SK-N-SH (cell line): ENCODE measurements around the gene GAL3ST3. TPM values are rescaled to one million over a fixed set of nuclear protein-coding genes. Genes with fewer than 3 reads are reported as not detected.
A peak's percentile ranks its signal among the peaks of the same experiment; 100 is the strongest.

ENCODE experiments used
- CTCF ChIA-PET: fragments of 300-600, 350-600 bp; formaldehyde crosslinking; extraction: SDS; loops from one replicate; lab custom pipeline; 2021; lab: Yijun Ruan, JAX
- POLR2A ChIA-PET: fragments of 350-600 bp; sonication (Branson Sonifier 250); formaldehyde crosslinking; extraction: SDS; loops from one replicate; lab custom pipeline; 2020; ENCODE audit warnings: antibody characterized with exemption, inconsistent platforms; lab: Yijun Ruan, JAX
- DNase-seq: peaks from one replicate; pipeline ENCODE4 v3.0.0; 2012
- H2AFZ ChIP-seq: fragments of 200-600 bp; sonication (generic); 2 replicates; pipeline ENCODE4 v1.8.1; 2016; ENCODE audit warnings: antibody characterized with exemption, mild to moderate bottlenecking, low read depth
- H3F3A ChIP-seq: fragments of 200-600 bp; sonication (generic); replicated peaks from 2 replicates; pipeline ENCODE3; 2016; ENCODE audit warnings: antibody characterized with exemption, mild to moderate bottlenecking; ENCODE audit not compliant: insufficient read depth
- H3K27ac ChIP-seq, 2 experiments: fragments of 200-500 bp in 1 of 2; fragments of 200-600 bp in 1 of 2; sonication (Bioruptor generic) in 1 of 2; sonication (generic), shearing (Covaris generic) in 1 of 2; 2 replicates each; pipeline versions ENCODE4 v1.5.1 to v1.6.1; 2014 to 2016; ENCODE audit warnings: low read depth in 2 of 2, inconsistent platforms in 1 of 2, low read length in 1 of 2, mild to moderate bottlenecking in 1 of 2, mixed read lengths in 1 of 2
- H3K27me3 ChIP-seq: fragments of 200-600 bp; sonication (generic), shearing (Covaris generic); 2 replicates; pipeline ENCODE4 v1.6.1; 2016; ENCODE audit warnings: mixed run types; ENCODE audit not compliant: insufficient read depth
- H3K36me3 ChIP-seq, 2 experiments: fragments of 200-500 bp in 1 of 2; fragments of 200-600 bp in 1 of 2; sonication (Bioruptor generic) in 1 of 2; sonication (generic) in 1 of 2; replicated peaks in 1 of 2; 2 replicates each; pipeline versions ENCODE3 to v1.5.1; 2014 to 2016; ENCODE audit warnings: low read length in 1 of 2, mild to moderate bottlenecking in 1 of 2; ENCODE audit not compliant: insufficient read depth in 2 of 2, control insufficient read depth in 1 of 2
- H3K4me1 ChIP-seq, 2 experiments: fragments of 200-500 bp in 1 of 2; fragments of 200-600 bp in 1 of 2; sonication (Bioruptor generic) in 1 of 2; sonication (generic), shearing (Covaris generic) in 1 of 2; 2 replicates each; pipeline versions ENCODE4 v1.5.1 to v1.6.1; 2014 to 2016; ENCODE audit warnings: low read depth in 1 of 2, low read length in 1 of 2, mixed run types in 1 of 2; ENCODE audit not compliant: insufficient read depth in 2 of 2, control insufficient read depth in 1 of 2
- H3K4me2 ChIP-seq: fragments of 200-600 bp; sonication (generic), shearing (Covaris generic); 2 replicates; pipeline ENCODE4 v1.6.1; 2017; ENCODE audit warnings: mixed run types
- H3K4me3 ChIP-seq, 2 experiments: fragments of 200-500 bp in 1 of 2; fragments of 200-600 bp in 1 of 2; sonication (Bioruptor generic) in 1 of 2; sonication (generic), shearing (Covaris generic) in 1 of 2; 2 replicates each; pipeline versions ENCODE4 v1.5.1 to v1.8.1; 2014 to 2016; ENCODE audit warnings: low read depth in 2 of 2, inconsistent platforms in 1 of 2, low read length in 1 of 2, mild to moderate bottlenecking in 1 of 2, mixed read lengths in 1 of 2, moderate library complexity in 1 of 2
- H3K79me2 ChIP-seq: fragments of 200-600 bp; sonication (generic); 2 replicates; pipeline ENCODE4 v1.8.1; 2017; ENCODE audit warnings: mild to moderate bottlenecking; ENCODE audit not compliant: insufficient read depth
- H3K9ac ChIP-seq: fragments of 200-600 bp; sonication (generic); 2 replicates; pipeline ENCODE4 v1.6.1; 2017; ENCODE audit warnings: mixed run types
- H3K9me2 ChIP-seq: fragments of 200-600 bp; sonication (generic); 2 replicates; pipeline ENCODE4 v1.6.1; 2017; ENCODE audit warnings: mixed run types
- H3K9me3 ChIP-seq: fragments of 200-600 bp; sonication (generic); 2 replicates; pipeline ENCODE4 v1.6.1; 2017; ENCODE audit warnings: mixed run types, mild to moderate bottlenecking, moderate library complexity
- H4K20me1 ChIP-seq: fragments of 200-600 bp; sonication (generic); 2 replicates; pipeline ENCODE4 v1.6.1; 2017; ENCODE audit warnings: mild to moderate bottlenecking, mixed run types; ENCODE audit not compliant: insufficient read depth
- CHD2 ChIP-seq: fragments of 150-350 bp; IDR thresholded peaks from 2 replicates; pipeline ENCODE4 v1.6.1; 2018; ENCODE audit warnings: low read length; ENCODE audit not compliant: partially characterized antibody
- ELF1 ChIP-seq: IDR thresholded peaks from 2 replicates; pipeline ENCODE4 v1.4.0; 2012
- EP300 ChIP-seq, 2 experiments: IDR thresholded peaks; 2 replicates each; pipeline versions ENCODE4 v1.4.0 to v1.6.1; 2012; ENCODE audit warnings: borderline replicate concordance in 1 of 2, low read depth in 1 of 2, low read length in 1 of 2
- EZH2phosphoT487 ChIP-seq: fragments of 200-600 bp; sonication (generic); IDR thresholded peaks from 2 replicates; pipeline ENCODE4 v1.6.1; 2017; ENCODE audit warnings: low read depth, mixed run types, mild to moderate bottlenecking, antibody characterized with exemption, moderate library complexity, borderline replicate concordance
- FOSL2 ChIP-seq: IDR thresholded peaks from 2 replicates; pipeline ENCODE4 v1.4.0; 2012; ENCODE audit warnings: low read depth, mild to moderate bottlenecking, moderate library complexity, borderline replicate concordance
- FOXJ3 ChIP-seq: sonication (generic); formaldehyde crosslinking; IDR thresholded peaks from 2 replicates; pipeline ENCODE4 v1.5.1; 2020; ENCODE audit warnings: mild to moderate bottlenecking, missing genetic modification reagents
- JUND ChIP-seq: IDR thresholded peaks from 2 replicates; pipeline ENCODE4 v1.4.0; 2012
- MAX ChIP-seq: IDR thresholded peaks from 2 replicates; pipeline ENCODE4 v1.4.0; 2012; ENCODE audit warnings: low read depth
- POLR2AphosphoS5 ChIP-seq: IDR thresholded peaks from 2 replicates; pipeline ENCODE4 v1.6.1; 2012; ENCODE audit warnings: low read depth, low read length
- RCOR1 ChIP-seq: fragments of 150-350 bp; IDR thresholded peaks from 2 replicates; pipeline ENCODE4 v1.6.1; 2017; ENCODE audit warnings: antibody characterized with exemption, low read length
- RXRA ChIP-seq: IDR thresholded peaks from 2 replicates; pipeline ENCODE4 v1.4.0; 2012; ENCODE audit warnings: low read depth, mild to moderate bottlenecking, borderline replicate concordance
- TAF1 ChIP-seq: IDR thresholded peaks from 2 replicates; pipeline ENCODE4 v1.6.1; 2012; ENCODE audit warnings: low read depth, mild to moderate bottlenecking, low read length, moderate library complexity, borderline replicate concordance
- TCF12 ChIP-seq: IDR thresholded peaks from 2 replicates; pipeline ENCODE4 v1.4.0; 2012
- USF1 ChIP-seq: IDR thresholded peaks from 2 replicates; pipeline ENCODE4 v1.4.0; 2012; ENCODE audit warnings: low read depth, borderline replicate concordance
- ZBTB33 ChIP-seq: IDR thresholded peaks from 2 replicates; pipeline ENCODE4 v1.4.0; 2012; ENCODE audit warnings: low read depth, borderline replicate concordance
- WGBS: methylation state at CpG from one replicate; pipeline ENCODE4 v1.1.6; 2017; ENCODE audit warnings: low lambda C conversion rate; 5-methylcytosine and 5-hydroxymethylcytosine counted together
- polyA plus RNA-seq, 3 experiments: library from polyadenylated mRNA; depleted of rRNA; stranded (reverse); fragments of >200 nt; gene quantifications; 2 replicates each; pipeline ENCODE4 v1.2.3, GENCODE V29; 2012
- TF ChIP-seq, protein P1 (sequence below): fragments of 150-350 bp; IDR thresholded peaks from 2 replicates; pipeline ENCODE4 v1.6.1; 2017; ENCODE audit warnings: antibody characterized with exemption, low read length, low read depth, borderline replicate concordance
- TF ChIP-seq, protein P2 (sequence below): IDR thresholded peaks from 2 replicates; pipeline ENCODE4 v1.6.1; 2012; ENCODE audit warnings: mild to moderate bottlenecking, low read depth, low read length, moderate library complexity
- TF ChIP-seq, protein P3 (sequence below): IDR thresholded peaks from 2 replicates; pipeline ENCODE4; 2012
- TF ChIP-seq, protein P4 (sequence below): fragments of 150-350 bp; IDR thresholded peaks from 2 replicates; pipeline ENCODE4 v1.6.1; 2016; ENCODE audit warnings: mild to moderate bottlenecking, low read depth, low read length

GAL3ST3 gene
- polyA plus RNA-seq, 1 of the 3 experiments (the other 2 are of a cell fraction), result 3.2 TPM

- no peak for TF ChIP-seq USF1
- TF ChIP-seq, protein P1, sequence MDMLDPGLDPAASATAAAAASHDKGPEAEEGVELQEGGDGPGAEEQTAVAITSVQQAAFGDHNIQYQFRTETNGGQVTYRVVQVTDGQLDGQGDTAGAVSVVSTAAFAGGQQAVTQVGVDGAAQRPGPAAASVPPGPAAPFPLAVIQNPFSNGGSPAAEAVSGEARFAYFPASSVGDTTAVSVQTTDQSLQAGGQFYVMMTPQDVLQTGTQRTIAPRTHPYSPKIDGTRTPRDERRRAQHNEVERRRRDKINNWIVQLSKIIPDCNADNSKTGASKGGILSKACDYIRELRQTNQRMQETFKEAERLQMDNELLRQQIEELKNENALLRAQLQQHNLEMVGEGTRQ, result no peak
- no peak for TF ChIP-seq FOSL2
Observed at GRCh38 chr11:66052664-66052982, 3.7 kb upstream of the GAL3ST3 start (continued).

- Histone ChIP-seq H3K9me2 (no peaks in the 10 kb centered on the region), H3K79me2 (peaks cover 49% of the 10 kb centered on the region), H4K20me1 (no peaks in the 10 kb centered on the region), H3K27ac (peak within 1 kb of the TSS; percentile 81 to 94), H2AFZ (peak within 1 kb of the TSS; percentile 72), H3K4me2 (peak within 1 kb of the TSS; percentile 86), H3K9me3 (no peaks in the 10 kb centered on the region), H3K9ac (peak within 1 kb of the TSS; percentile 95), H3K4me1 (peaks cover 15 to 40% of the 10 kb centered on the region in 2 experiments; a peak in 2 of 4 replicates), H3K27me3 (no peaks in the 10 kb centered on the region), H3F3A (no peaks in the 10 kb centered on the region), H3K36me3 (peaks cover 27 to 36% of the 10 kb centered on the region in 2 experiments), H3K4me3 (peak within 1 kb of the TSS; percentile 90 to 99)
- DNase-seq, result peak; percentile 96
- ChIA-PET CTCF (interaction anchor here (0.7 to 6.7 kb wide), 12 partner anchors 12 to 168 kb away, joined by 3 to 101 read pairs (median 4); partner anchors contain the start of genes BANF1, EIF1AD and PACS1), POLR2A (interaction anchor here (0.7 to 2.4 kb wide), 4 partner anchors 9 to 68 kb away, joined by 3 to 8 read pairs (median 4); partner anchors contain the start of gene BANF1)
- 4% methylated on average over 15 of the region's 84 CpGs for WGBS
- TF ChIP-seq POLR2AphosphoS5 (peak; percentile 77), FOSL2 (no peak), TCF12 (no peak; the same call in 1 of the 2 replicates), MAX (peak; percentile 66), CHD2 (peak; percentile 74), ZBTB33 (no peak), EZH2phosphoT487 (no peak), EP300 (IDR thresholded peaks at IDR 0.05; ENCODE audit: borderline replicate concordance in 1 of 2, low read depth in 1 of 2, low read length in 1 of 2) (no peak; a peak in 1 of 4 replicates), TAF1 (peak; percentile 94), JUND (no peak), RCOR1 (no peak), RXRA (no peak), ELF1 (peak; percentile 97), FOXJ3 (CRISPR knock-in tag) (no peak)
- TF ChIP-seq, protein P2, sequence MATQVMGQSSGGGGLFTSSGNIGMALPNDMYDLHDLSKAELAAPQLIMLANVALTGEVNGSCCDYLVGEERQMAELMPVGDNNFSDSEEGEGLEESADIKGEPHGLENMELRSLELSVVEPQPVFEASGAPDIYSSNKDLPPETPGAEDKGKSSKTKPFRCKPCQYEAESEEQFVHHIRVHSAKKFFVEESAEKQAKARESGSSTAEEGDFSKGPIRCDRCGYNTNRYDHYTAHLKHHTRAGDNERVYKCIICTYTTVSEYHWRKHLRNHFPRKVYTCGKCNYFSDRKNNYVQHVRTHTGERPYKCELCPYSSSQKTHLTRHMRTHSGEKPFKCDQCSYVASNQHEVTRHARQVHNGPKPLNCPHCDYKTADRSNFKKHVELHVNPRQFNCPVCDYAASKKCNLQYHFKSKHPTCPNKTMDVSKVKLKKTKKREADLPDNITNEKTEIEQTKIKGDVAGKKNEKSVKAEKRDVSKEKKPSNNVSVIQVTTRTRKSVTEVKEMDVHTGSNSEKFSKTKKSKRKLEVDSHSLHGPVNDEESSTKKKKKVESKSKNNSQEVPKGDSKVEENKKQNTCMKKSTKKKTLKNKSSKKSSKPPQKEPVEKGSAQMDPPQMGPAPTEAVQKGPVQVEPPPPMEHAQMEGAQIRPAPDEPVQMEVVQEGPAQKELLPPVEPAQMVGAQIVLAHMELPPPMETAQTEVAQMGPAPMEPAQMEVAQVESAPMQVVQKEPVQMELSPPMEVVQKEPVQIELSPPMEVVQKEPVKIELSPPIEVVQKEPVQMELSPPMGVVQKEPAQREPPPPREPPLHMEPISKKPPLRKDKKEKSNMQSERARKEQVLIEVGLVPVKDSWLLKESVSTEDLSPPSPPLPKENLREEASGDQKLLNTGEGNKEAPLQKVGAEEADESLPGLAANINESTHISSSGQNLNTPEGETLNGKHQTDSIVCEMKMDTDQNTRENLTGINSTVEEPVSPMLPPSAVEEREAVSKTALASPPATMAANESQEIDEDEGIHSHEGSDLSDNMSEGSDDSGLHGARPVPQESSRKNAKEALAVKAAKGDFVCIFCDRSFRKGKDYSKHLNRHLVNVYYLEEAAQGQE, result 0 out of 2 replicates have a peak, but pooled peaks have one; percentile 8
- TF ChIP-seq, protein P3, sequence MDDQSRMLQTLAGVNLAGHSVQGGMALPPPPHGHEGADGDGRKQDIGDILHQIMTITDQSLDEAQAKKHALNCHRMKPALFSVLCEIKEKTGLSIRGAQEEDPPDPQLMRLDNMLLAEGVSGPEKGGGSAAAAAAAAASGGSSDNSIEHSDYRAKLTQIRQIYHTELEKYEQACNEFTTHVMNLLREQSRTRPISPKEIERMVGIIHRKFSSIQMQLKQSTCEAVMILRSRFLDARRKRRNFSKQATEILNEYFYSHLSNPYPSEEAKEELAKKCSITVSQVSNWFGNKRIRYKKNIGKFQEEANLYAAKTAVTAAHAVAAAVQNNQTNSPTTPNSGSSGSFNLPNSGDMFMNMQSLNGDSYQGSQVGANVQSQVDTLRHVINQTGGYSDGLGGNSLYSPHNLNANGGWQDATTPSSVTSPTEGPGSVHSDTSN, result no peak
- TF ChIP-seq, protein P4, sequence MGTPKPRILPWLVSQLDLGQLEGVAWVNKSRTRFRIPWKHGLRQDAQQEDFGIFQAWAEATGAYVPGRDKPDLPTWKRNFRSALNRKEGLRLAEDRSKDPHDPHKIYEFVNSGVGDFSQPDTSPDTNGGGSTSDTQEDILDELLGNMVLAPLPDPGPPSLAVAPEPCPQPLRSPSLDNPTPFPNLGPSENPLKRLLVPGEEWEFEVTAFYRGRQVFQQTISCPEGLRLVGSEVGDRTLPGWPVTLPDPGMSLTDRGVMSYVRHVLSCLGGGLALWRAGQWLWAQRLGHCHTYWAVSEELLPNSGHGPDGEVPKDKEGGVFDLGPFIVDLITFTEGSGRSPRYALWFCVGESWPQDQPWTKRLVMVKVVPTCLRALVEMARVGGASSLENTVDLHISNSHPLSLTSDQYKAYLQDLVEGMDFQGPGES, result no peak
Observed at GRCh38 chr11:66051766-66052663, 3.1 kb upstream of the GAL3ST3 start, which contains the start of gene SF3B2. Gene SF3B2, plus strand, starts transcription at chr11:66052364. Its CDS starts 21 bp downstream, at chr11:66052385.
